ENCODE measurements around the gene CCDC85C.

GRCh38 chr14:99604766-99605298, 825 bp upstream of the CCDC85C start:
- TF ChIP-seq, protein P1, sequence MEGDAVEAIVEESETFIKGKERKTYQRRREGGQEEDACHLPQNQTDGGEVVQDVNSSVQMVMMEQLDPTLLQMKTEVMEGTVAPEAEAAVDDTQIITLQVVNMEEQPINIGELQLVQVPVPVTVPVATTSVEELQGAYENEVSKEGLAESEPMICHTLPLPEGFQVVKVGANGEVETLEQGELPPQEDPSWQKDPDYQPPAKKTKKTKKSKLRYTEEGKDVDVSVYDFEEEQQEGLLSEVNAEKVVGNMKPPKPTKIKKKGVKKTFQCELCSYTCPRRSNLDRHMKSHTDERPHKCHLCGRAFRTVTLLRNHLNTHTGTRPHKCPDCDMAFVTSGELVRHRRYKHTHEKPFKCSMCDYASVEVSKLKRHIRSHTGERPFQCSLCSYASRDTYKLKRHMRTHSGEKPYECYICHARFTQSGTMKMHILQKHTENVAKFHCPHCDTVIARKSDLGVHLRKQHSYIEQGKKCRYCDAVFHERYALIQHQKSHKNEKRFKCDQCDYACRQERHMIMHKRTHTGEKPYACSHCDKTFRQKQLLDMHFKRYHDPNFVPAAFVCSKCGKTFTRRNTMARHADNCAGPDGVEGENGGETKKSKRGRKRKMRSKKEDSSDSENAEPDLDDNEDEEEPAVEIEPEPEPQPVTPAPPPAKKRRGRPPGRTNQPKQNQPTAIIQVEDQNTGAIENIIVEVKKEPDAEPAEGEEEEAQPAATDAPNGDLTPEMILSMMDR (IDR thresholded peaks at IDR 0.05; ENCODE audit: low read depth, low read length): no peak
- no peak for TF ChIP-seq EZH2phosphoT487 (IDR thresholded peaks at IDR 0.05; ENCODE audit: low read depth)
